ENCODE measurements around the gene RASGEF1B. TPM values are rescaled to one million over a fixed set of nuclear protein-coding genes. Genes with fewer than 3 reads are reported as not detected.
"Not testable (repeated sequence)": the region's sequence is repeated elsewhere in the genome, so short reads cannot be mapped to it uniquely, and the experiment has no call there.

Gene RASGEF1B
- total RNA-seq, 1 experiment from 2014 or later: 5.5 TPM

DNA sequence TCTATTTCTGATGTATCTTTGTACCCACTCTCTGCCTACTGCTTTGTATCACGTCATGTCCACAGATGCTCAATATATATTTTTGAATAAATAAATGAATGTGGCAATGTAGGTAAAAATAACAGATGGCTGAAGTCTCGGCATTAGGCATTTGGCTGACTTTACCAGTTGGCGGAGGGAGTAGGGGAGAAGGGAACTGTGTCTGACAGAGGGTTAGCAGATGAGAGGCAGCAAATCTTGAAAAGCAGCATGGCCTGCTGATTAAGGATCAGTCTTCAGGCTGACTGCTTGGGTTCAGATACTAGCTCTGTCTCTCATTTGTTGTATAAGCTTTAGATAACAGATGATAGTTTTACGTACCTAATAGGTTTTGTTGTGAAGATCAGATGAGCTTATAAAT, 31.9 kb upstream of the RASGEF1B start:
- no peak for DNase-seq (ENCODE audit: low read depth)
- in situ Hi-C loops (cut with HindIII; ENCODE audit: low pct_unique_long_range_greater_than_20kb, low sequenced_read_pairs): no loop called here

DNA sequence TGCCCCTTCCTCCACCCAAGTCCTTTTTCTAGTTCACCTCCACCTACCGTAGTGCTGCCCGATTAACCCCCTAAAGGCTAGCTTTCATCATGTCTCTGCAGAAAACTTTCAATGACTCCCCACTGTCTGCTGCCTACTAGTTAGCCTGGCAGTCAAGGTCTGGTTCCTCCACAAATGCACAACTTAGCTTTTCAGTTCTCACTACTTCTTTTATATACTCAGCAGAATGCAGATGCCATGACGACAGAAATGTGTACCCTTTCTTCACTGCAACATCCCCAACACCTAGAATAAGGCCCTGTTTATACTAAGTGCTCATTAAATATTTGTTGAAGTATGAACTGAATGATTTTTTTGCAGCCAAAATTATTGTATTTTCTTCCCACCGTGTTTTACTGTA, 30.9 kb upstream of the RASGEF1B start:
- DNase-seq (ENCODE audit: low read depth): no peak
- in situ Hi-C loops (cut with HindIII; ENCODE audit: low pct_unique_long_range_greater_than_20kb, low sequenced_read_pairs): no loop called here

GRCh38 chr4:81499840-81500239, 28.1 kb upstream of the RASGEF1B start:
- in situ Hi-C loops (cut with HindIII; ENCODE audit: low pct_unique_long_range_greater_than_20kb, low sequenced_read_pairs): no loop called here
- DNase-seq (ENCODE audit: low read depth): peak; percentile 28

GRCh38 chr4:81498551-81499099, 26.9 kb upstream of the RASGEF1B start:
- DNase-seq (ENCODE audit: low read depth): no peak
- in situ Hi-C loops (cut with HindIII; ENCODE audit: low pct_unique_long_range_greater_than_20kb, low sequenced_read_pairs): no loop called here

DNA sequence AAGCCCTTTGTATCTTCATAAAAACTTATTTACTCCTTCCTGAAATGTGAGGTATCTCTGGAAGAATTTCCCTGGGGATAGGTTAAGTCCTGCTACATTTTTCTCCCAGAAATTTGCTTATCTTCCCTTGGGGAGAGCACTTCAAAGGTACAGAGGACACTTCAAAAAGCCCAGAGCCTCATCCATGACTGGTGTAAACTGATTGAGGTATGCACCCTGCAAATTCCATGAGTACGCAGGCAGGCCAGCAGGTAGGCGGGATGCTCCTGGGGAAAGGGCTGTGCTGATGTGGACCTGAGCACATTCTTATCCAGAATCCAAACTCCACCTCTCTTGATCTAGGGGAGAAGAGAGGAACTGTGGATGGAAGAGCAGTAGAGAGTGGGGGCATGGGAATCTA, 26.3 kb upstream of the RASGEF1B start:
- DNase-seq (ENCODE audit: low read depth): no peak
- in situ Hi-C loops (cut with HindIII; ENCODE audit: low pct_unique_long_range_greater_than_20kb, low sequenced_read_pairs): no loop called here

GRCh38 chr4:81495345-81495744, 23.6 kb upstream of the RASGEF1B start:
- no peak for DNase-seq (ENCODE audit: low read depth)
- in situ Hi-C loops (cut with HindIII; ENCODE audit: low pct_unique_long_range_greater_than_20kb, low sequenced_read_pairs): no loop called here

DNA sequence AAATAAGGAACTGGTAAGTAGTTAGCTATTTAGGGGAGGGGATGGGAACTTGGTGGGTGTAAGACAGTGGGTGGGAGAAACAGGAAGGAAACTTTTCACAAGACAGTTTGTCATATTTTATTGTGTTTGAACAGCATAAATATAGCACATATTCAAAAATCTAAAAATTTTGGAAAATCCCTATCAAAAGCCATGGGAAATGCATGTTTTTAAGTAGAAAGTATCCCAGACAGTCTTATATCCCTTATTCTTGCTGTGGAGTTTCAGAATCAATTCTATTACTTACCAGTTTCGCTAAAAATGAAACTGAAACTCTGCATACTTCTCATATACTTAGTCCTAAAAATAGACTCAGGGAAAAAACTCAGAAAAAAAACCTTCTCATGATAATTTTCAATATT, 22.3 kb upstream of the RASGEF1B start:
- no peak for DNase-seq (ENCODE audit: low read depth)
- in situ Hi-C loops (cut with HindIII; ENCODE audit: low pct_unique_long_range_greater_than_20kb, low sequenced_read_pairs): no loop called here

DNA sequence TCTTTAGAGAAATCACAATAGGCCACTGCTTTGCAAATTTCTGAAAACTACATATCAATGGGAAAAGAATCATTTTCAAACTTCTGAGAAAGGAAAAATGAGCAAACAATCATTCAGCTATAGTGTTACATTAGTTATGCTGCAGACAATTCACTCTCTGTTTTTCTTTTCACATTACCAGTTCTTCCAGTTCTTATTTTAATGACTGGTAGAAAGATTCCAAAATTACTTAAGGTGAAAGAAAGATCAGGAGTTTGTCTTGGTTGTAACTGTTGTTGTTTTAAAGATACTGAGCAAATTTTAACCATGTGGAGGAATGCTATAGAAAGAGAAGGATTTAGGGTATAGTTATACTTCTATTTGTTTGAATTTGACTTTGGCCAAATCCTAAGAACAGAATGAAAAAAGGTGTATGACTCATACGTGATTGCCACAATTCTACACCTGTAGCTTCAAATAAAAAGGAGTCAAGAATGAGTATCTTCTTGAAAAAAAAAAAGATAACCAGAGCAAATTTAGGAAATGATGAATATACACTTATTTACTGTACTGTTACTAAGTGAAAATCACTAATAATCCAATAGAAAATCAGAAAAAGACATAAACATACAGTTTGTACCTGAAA, 21.0 kb upstream of the RASGEF1B start:
- in situ Hi-C loops (cut with HindIII; ENCODE audit: low pct_unique_long_range_greater_than_20kb, low sequenced_read_pairs): no loop called here
- DNase-seq (ENCODE audit: low read depth): no peak

- in situ Hi-C loops (cut with HindIII; ENCODE audit: low pct_unique_long_range_greater_than_20kb, low sequenced_read_pairs): no loop called here
- DNase-seq (ENCODE audit: low read depth): no peak
These were observed 20.2 kb upstream of the RASGEF1B start for GRCh38 chr4:81491943-81492342.

DNA sequence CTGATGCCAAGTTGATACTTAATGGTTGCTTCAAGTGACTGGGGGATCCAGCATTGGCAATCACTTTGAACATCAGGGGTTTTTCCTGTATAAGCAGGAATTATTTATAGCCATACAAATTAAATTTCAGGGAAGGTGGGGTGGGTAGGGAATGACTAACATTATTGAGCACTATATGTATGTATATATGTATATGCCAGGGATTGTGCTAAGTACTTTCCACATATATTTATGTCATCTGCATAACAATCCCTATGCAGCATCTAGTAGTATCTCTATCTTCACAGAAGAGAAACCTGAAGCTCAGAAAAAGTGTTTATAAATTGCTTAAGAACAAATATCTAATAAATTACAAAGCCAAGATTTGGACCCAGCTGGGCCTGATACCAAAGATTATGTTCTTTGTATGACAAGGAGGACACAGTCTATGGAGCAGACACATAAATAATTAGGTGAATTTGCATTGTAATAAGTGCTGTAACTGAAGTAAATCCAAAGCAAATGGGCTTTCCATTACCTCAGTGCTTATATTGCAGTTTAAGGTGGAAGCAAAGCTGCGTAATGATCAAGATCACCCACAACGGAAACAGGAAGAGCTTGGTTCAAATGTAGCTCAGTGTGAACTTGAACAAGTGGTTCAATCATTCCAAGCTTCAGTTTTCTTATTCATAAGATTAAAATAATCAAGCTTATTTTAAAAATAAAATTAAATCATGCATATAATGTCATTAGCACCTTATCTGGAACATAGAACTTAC, 18.9 kb upstream of the RASGEF1B start:
- DNase-seq (ENCODE audit: low read depth): no peak
- in situ Hi-C loops (cut with HindIII; ENCODE audit: low pct_unique_long_range_greater_than_20kb, low sequenced_read_pairs): no loop called here

GRCh38 chr4:81486502-81486901, 14.8 kb upstream of the RASGEF1B start:
- in situ Hi-C loops (cut with HindIII; ENCODE audit: low pct_unique_long_range_greater_than_20kb, low sequenced_read_pairs): no loop called here

GRCh38 chr4:81485310-81485980, 13.7 kb upstream of the RASGEF1B start:
- in situ Hi-C loops (cut with HindIII; ENCODE audit: low pct_unique_long_range_greater_than_20kb, low sequenced_read_pairs): no loop called here
- DNase-seq (ENCODE audit: low read depth): no peak

More at GRCh38 chr4:81486502-81486901, 14.8 kb upstream of the RASGEF1B start:
- DNase-seq (ENCODE audit: low read depth): no peak

GRCh38 chr4:81482326-81482725, 10.6 kb upstream of the RASGEF1B start:
- in situ Hi-C loops (cut with HindIII; ENCODE audit: low pct_unique_long_range_greater_than_20kb, low sequenced_read_pairs): no loop called here

DNA sequence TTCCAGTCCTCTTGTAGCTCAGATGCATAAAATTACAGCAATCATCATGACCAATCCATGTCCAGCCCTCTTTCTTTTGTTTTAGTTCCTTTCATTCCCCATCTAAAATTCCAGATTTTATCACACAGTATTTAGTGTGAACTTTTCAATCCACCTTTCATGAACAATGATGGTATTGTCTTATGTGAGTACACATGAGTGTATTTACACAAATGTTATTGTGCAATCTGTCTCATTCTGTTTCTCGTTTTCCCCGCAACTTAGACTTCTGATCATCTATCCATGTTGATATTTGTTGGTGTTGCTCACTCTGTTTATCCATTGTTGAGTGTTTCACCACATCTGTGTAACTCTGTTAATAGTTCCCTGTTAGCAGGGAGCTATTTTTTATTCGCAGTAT, 9.4 kb upstream of the RASGEF1B start:
- DNase-seq (ENCODE audit: low read depth): no peak
- in situ Hi-C loops (cut with HindIII; ENCODE audit: low pct_unique_long_range_greater_than_20kb, low sequenced_read_pairs): no loop called here

More at GRCh38 chr4:81482326-81482725, 10.6 kb upstream of the RASGEF1B start:
- DNase-seq (ENCODE audit: low read depth): no peak

DNA sequence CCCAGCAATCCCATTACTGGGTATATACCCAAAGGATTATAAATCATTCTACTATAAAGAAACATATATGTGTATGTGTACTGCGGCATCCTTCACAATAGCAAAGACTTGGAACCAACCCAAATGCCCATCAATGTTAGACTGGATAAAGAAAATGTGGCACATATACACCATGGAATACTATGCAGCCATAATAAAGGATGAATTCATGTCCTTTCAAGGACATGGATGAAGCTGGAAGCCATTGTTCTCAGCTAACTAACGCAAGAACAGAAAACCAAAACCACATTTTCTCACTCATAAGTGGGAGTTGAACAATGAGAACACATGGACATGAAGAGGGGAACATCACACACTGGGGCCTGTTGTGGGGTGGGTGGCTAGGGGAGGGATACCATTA, 7.9 kb upstream of the RASGEF1B start:
- DNase-seq (ENCODE audit: low read depth); in situ Hi-C loops (cut with HindIII; ENCODE audit: low pct_unique_long_range_greater_than_20kb, low sequenced_read_pairs): not testable (repeated sequence)

DNA sequence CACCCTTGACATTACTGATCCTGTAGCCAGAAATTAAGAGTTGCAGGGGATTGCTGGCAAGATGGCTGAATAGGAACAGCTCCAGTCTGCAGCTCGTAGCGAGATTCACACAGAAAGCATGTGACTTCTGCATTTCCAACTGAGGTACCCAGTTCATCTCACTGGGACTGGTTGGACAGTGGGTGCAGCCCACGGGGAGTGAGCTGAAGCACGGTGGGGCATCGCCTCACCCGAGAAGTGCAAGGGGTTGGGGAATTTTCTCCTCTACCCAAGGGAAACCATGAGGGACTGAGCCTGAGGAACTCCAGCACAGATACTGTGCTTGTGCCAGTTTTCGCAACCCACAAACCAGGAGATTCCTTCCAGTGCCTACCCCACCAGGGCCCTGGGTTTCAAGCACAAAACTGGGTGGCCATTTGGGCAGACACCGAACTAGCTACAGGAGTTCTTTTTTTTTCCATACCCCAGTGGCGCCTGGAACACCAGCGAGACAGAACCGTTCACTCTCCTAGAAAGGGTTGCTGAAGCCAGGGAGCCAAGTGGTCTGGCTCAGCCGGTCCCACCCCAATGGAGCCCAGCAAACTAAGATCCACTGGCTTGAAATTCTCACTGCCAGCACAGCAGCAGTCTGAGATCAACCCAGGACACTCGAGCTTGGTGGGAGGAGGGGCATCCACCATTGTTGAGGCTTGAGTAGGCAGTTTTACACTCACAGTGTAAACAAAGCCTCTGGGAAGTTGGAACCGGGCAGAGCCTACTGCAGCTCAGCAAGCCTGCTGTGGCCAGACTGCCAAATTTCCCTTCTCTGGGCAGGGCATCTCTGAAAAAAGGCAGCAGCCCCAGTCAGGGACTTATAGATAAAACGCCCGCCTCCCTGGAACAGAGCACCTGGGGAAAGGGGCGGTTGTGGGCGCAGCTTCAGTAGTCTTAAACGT, 1.9 kb upstream of the RASGEF1B start:
- DNase-seq (ENCODE audit: low read depth); in situ Hi-C loops (cut with HindIII; ENCODE audit: low pct_unique_long_range_greater_than_20kb, low sequenced_read_pairs): not testable (repeated sequence)

DNA sequence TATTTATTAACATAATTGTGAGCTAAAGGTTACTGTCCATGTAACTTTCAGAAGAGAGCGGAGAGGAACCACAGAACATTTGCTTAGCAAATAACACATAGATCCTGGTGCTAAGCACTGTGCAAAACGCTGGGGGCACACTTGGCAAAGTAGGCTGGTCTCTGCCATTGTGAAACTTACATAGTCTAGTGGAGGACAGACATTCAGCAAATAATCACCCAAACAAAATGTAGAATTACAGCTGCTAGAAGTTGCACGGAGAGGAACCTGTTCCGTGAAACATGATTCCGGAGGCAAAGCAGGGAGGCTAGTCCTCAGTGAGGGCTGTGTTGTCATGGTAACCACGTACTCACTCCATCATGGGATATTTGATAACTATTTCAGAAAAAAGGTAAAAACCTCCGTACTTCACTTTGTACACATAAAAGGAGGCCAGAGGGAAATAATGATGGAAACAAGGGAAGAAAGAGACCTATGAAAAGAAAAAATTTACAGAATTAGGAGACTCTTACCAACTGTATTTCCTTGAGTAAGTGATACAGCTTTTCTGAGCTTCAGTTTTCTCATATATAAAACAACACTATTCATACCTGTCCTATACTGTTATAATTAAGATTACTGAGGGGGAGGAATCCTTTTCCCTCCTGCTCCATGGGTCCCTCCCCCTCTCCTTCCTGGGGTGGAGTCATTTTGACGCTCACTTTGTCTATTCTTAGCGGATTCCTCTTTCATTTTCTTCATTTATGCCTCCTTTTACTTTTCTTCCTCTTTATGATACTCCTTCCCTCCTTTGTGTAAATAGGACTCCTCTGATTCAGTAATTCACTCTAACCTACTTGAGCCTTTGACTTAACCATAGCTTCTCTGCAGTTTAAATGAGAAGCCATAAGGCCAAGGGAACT, 825 bp upstream of the RASGEF1B start:
- no peak for DNase-seq (ENCODE audit: low read depth)
- in situ Hi-C loops (cut with HindIII; ENCODE audit: low pct_unique_long_range_greater_than_20kb, low sequenced_read_pairs): no loop called here

Data from Caki2 (cell line).